K562 (cell line): ENCODE results near the gene SGK1. TPM values are rescaled to one million over a fixed set of nuclear protein-coding genes. Genes with fewer than 3 reads are reported as not detected.

Source experiments
- ARHGAP35 ChIP-seq: fragments of 450-650 bp; IDR thresholded peaks from 2 replicates; pipeline ENCODE4 v1.6.1; 2018; ENCODE audit not compliant: partially characterized antibody
- DMBX1 ChIP-seq: fragments of 250-450 bp; sonication (Bioruptor Pico); IDR thresholded peaks from 2 replicates; pipeline ENCODE4 v1.8.0; 2022; ENCODE audit warnings: inconsistent platforms, mild to moderate bottlenecking, moderate library complexity, borderline replicate concordance
- FOS ChIP-seq: IDR thresholded peaks from 3 replicates; pipeline ENCODE4 v1.6.1; 2011; ENCODE audit not compliant: insufficient read length; ENCODE audit errors: extremely low read depth
- GABPB2 ChIP-seq: fragments of 250-450 bp; sonication (Bioruptor Pico); conservative IDR thresholded peaks from 2 replicates; pipeline ENCODE4 v1.5.1; 2021; ENCODE audit warnings: mild to moderate bottlenecking
- IRF2 ChIP-seq: sonication (generic); formaldehyde crosslinking; IDR thresholded peaks from 2 replicates; pipeline ENCODE4 v1.8.1; 2022; ENCODE audit warnings: mild to moderate bottlenecking, missing genetic modification reagents
- JUND ChIP-seq, 2 experiments: IDR thresholded peaks; 2 replicates in 1 of 2; 3 replicates in 1 of 2; pipeline ENCODE4 v1.6.1; 2011; ENCODE audit warnings: borderline replicate concordance in 2 of 2, low read depth in 2 of 2, low read length in 2 of 2, improper control_type of control experiment in 1 of 2, missing biosample characterization in 1 of 2, missing genetic modification characterization in 1 of 2, missing genetic modification reagents in 1 of 2
- MYBL2 ChIP-seq, 2 experiments: fragments of 450-650 bp in 1 of 2; sonication (generic) in 1 of 2; formaldehyde crosslinking in 1 of 2; IDR thresholded peaks; 2 replicates each; pipeline versions ENCODE4 v1.6.1 to v1.8.1; 2017 to 2022; ENCODE audit warnings: borderline replicate concordance in 1 of 2, inconsistent platforms in 1 of 2, low read depth in 1 of 2, mild to moderate bottlenecking in 1 of 2, missing genetic modification reagents in 1 of 2, moderate library complexity in 1 of 2
- NR2C1 ChIP-seq, 2 experiments: fragments of 450-650 bp; IDR thresholded peaks; 2 replicates each; pipeline ENCODE4 v1.6.1; 2017; ENCODE audit warnings: mild to moderate bottlenecking in 2 of 2, antibody characterized with exemption in 1 of 2, inconsistent platforms in 1 of 2, missing compliant biosample characterization in 1 of 2, missing genetic modification characterization in 1 of 2
- TAF9B ChIP-seq: fragments of 450-650 bp; IDR thresholded peaks from 2 replicates; pipeline ENCODE4 v1.6.1; 2018; ENCODE audit warnings: mild to moderate bottlenecking; ENCODE audit not compliant: partially characterized antibody
- TAL1 ChIP-seq: fragments of 450-650 bp; IDR thresholded peaks from 2 replicates; pipeline ENCODE4 v1.6.1; 2016; ENCODE audit warnings: mild to moderate bottlenecking
- ZKSCAN1 ChIP-seq: fragments of 150-350 bp; IDR thresholded peaks from 2 replicates; pipeline ENCODE4 v1.6.1; 2016; ENCODE audit warnings: low read depth, low read length
- ZNF75A ChIP-seq: fragments of 450-650 bp; formaldehyde crosslinking; IDR thresholded peaks from 2 replicates; pipeline ENCODE4 v1.4.0; 2020; ENCODE audit warnings: mild to moderate bottlenecking
- ZSCAN32 ChIP-seq: fragments of 450-650 bp; formaldehyde crosslinking; IDR thresholded peaks from 2 replicates; pipeline ENCODE4 v1.4.0; 2020; ENCODE audit warnings: mild to moderate bottlenecking, moderate library complexity
- polyA plus RNA-seq, 8 experiments: library from polyadenylated mRNA; depleted of rRNA in 4 of 8; stranded (reverse) in 5 of 8; unstranded in 3 of 8; fragments of >200 nt; fragmentation: Nextera tagmentation in 2 of 8; fragmentation: Illumina TruSeq in 1 of 8; extraction: Ambion mirVana in 2 of 8; extraction: Trizol in 1 of 8; gene quantifications; 2 replicates each; pipeline versions ENCODE4 v1.2.1 to v1.2.3, GENCODE V29; 2011 to 2014; ENCODE audit warnings: inconsistent platforms in 1 of 8, missing spikeins in 1 of 8
- total RNA-seq, 7 experiments: library from RNA; depleted of rRNA in 6 of 7; stranded (reverse); fragments of >200 nt in 6 of 7; fragmentation: Illumina TruSeq in 2 of 7; extraction: Trizol in 2 of 7; gene quantifications; 2 replicates each; pipeline versions ENCODE4 v1.2.1 to v1.2.3, GENCODE V29; 2011 to 2021; ENCODE audit warnings: low replicate concordance in 1 of 7
- TF ChIP-seq, protein P1 (sequence below): fragments of 250-450 bp; sonication (Bioruptor Pico); IDR thresholded peaks from 2 replicates; pipeline ENCODE4 v1.4.0; 2020; ENCODE audit warnings: mild to moderate bottlenecking, moderate library complexity
- TF ChIP-seq, protein P2 (sequence below): sonication (generic); formaldehyde crosslinking; IDR thresholded peaks from 2 replicates; pipeline ENCODE4 v1.8.0; 2022; ENCODE audit warnings: mild to moderate bottlenecking, missing genetic modification reagents
- TF ChIP-seq, protein P3 (sequence below): fragments of 250-450 bp; sonication (Bioruptor Pico); IDR thresholded peaks from 2 replicates; pipeline ENCODE4 v1.4.0; 2020
- TF ChIP-seq, protein P4 (sequence below), 3 experiments: fragments of 200-800 bp in 1 of 3; fragments of 250-450 bp in 1 of 3; fragments of 450-650 bp in 1 of 3; sonication (Bioruptor Pico) in 1 of 3; sonication (Bioruptor generic) in 1 of 3; formaldehyde crosslinking in 1 of 3; IDR thresholded peaks; 2 replicates each; pipeline versions ENCODE4 v1.6.1 to v1.8.0; 2016 to 2022; ENCODE audit warnings: mild to moderate bottlenecking in 2 of 3, missing genetic modification characterization in 2 of 3, missing compliant biosample characterization in 1 of 3, moderate library complexity in 1 of 3

SGK1 gene
- total and polyA plus RNA-seq, 9 of the 15 experiments (the other 6 are each of a cell fraction or from before 2014, with no cell fraction given): 3.5 to 7.2 (median 3.9) TPM

DNA sequence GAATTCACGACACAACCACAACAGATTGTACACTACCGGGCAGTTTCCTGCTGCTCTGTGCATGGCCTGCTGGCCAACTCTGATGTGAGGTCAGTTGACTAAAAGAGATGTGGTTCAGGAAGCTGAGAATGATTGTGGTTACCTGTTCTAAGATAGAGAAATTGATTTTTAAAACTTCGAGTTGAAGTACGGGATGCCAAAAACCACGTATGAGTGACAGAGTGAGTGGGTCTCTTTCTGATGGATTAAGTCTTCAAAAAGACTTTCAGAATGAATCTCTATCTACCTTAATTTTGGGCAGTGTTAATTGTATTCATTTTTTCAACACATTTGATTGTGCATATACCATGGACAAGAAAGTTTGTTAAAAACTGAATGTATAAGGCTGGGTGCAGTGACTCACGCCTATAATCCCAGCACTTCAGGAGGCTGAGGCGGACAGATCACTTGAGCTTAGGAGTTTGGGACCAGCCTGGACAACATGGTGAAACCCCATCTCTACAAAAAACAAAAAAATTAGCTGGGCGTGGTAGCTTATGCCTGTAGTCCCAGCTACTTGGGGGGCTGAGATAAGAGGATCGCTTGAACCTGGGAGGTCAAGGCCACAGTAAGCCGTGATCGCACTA, 121.2 kb downstream of the SGK1 start (continued):
- no peak for TF ChIP-seq ZKSCAN1
- TF ChIP-seq, protein P1, sequence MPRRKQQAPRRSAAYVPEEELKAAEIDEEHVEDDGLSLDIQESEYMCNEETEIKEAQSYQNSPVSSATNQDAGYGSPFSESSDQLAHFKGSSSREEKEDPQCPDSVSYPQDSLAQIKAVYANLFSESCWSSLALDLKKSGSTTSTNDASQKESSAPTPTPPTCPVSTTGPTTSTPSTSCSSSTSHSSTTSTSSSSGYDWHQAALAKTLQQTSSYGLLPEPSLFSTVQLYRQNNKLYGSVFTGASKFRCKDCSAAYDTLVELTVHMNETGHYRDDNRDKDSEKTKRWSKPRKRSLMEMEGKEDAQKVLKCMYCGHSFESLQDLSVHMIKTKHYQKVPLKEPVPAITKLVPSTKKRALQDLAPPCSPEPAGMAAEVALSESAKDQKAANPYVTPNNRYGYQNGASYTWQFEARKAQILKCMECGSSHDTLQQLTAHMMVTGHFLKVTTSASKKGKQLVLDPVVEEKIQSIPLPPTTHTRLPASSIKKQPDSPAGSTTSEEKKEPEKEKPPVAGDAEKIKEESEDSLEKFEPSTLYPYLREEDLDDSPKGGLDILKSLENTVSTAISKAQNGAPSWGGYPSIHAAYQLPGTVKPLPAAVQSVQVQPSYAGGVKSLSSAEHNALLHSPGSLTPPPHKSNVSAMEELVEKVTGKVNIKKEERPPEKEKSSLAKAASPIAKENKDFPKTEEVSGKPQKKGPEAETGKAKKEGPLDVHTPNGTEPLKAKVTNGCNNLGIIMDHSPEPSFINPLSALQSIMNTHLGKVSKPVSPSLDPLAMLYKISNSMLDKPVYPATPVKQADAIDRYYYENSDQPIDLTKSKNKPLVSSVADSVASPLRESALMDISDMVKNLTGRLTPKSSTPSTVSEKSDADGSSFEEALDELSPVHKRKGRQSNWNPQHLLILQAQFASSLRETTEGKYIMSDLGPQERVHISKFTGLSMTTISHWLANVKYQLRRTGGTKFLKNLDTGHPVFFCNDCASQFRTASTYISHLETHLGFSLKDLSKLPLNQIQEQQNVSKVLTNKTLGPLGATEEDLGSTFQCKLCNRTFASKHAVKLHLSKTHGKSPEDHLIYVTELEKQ: no peak
- TF ChIP-seq JUND (IDR thresholded peaks at IDR 0.05; ENCODE audit: borderline replicate concordance, low read depth, low read length): peak; percentile 1; the same call in 1 of the 2 replicates
- TF ChIP-seq JUND (tag; IDR thresholded peaks at IDR 0.05; ENCODE audit: borderline replicate concordance, low read depth, low read length): peak; percentile 12; the same call in 2 of the 3 replicates
- TF ChIP-seq GABPB2: no peak
- no peak for TF ChIP-seq FOS
- no peak for TF ChIP-seq IRF2 (CRISPR knock-in tag)
- no peak for TF ChIP-seq NR2C1 (IDR thresholded peaks at IDR 0.05)
- TF ChIP-seq NR2C1 (tag; IDR thresholded peaks at IDR 0.05): peak; percentile 31; the same call in 1 of the 2 replicates
- TF ChIP-seq ZSCAN32 (CRISPR knock-in tag): no peak
- TF ChIP-seq, protein P2, sequence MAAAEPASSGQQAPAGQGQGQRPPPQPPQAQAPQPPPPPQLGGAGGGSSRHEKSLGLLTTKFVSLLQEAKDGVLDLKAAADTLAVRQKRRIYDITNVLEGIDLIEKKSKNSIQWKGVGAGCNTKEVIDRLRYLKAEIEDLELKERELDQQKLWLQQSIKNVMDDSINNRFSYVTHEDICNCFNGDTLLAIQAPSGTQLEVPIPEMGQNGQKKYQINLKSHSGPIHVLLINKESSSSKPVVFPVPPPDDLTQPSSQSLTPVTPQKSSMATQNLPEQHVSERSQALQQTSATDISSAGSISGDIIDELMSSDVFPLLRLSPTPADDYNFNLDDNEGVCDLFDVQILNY: no peak
- no peak for TF ChIP-seq TAF9B
- no peak for TF ChIP-seq ZNF75A
- TF ChIP-seq, protein P3, sequence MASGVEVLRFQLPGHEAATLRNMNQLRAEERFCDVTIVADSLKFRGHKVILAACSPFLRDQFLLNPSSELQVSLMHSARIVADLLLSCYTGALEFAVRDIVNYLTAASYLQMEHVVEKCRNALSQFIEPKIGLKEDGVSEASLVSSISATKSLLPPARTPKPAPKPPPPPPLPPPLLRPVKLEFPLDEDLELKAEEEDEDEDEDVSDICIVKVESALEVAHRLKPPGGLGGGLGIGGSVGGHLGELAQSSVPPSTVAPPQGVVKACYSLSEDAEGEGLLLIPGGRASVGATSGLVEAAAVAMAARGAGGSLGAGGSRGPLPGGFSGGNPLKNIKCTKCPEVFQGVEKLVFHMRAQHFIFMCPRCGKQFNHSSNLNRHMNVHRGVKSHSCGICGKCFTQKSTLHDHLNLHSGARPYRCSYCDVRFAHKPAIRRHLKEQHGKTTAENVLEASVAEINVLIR (CRISPR knock-in tag): no peak
- TF ChIP-seq ARHGAP35: no peak
- 0 out of 2 replicates have a peak, but pooled peaks have one; percentile 15 for TF ChIP-seq DMBX1 (CRISPR knock-in tag)
- TF ChIP-seq, protein P4, sequence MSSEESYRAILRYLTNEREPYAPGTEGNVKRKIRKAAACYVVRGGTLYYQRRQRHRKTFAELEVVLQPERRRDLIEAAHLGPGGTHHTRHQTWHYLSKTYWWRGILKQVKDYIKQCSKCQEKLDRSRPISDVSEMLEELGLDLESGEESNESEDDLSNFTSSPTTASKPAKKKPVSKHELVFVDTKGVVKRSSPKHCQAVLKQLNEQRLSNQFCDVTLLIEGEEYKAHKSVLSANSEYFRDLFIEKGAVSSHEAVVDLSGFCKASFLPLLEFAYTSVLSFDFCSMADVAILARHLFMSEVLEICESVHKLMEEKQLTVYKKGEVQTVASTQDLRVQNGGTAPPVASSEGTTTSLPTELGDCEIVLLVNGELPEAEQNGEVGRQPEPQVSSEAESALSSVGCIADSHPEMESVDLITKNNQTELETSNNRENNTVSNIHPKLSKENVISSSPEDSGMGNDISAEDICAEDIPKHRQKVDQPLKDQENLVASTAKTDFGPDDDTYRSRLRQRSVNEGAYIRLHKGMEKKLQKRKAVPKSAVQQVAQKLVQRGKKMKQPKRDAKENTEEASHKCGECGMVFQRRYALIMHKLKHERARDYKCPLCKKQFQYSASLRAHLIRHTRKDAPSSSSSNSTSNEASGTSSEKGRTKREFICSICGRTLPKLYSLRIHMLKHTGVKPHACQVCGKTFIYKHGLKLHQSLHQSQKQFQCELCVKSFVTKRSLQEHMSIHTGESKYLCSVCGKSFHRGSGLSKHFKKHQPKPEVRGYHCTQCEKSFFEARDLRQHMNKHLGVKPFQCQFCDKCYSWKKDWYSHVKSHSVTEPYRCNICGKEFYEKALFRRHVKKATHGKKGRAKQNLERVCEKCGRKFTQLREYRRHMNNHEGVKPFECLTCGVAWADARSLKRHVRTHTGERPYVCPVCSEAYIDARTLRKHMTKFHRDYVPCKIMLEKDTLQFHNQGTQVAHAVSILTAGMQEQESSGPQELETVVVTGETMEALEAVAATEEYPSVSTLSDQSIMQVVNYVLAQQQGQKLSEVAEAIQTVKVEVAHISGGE (CRISPR knock-in tag; IDR thresholded peaks at IDR 0.05): no peak
- peak; percentile 54; the same call in 1 of the 2 replicates for TF ChIP-seq TAL1
- TF ChIP-seq MYBL2 (IDR thresholded peaks at IDR 0.05; ENCODE audit: low read depth): no peak
- TF ChIP-seq MYBL2 (CRISPR knock-in tag; IDR thresholded peaks at IDR 0.05; ENCODE audit: borderline replicate concordance): no peak
